CD8-positive, alpha-beta memory T cell (primary cell): ENCODE data around the gene POC1A. TPM values are rescaled to one million over a fixed set of nuclear protein-coding genes. Genes with fewer than 3 reads are reported as not detected.

Experiments
- CTCF ChIA-PET: fragments of 350-600 bp; sonication (Branson Sonifier 250); formaldehyde crosslinking; loops from one replicate; lab custom pipeline; 2021; ENCODE audit warnings: antibody characterized with exemption; lab: Charles Lee
- POLR2A ChIA-PET: fragments of 350-600 bp; sonication (Branson Sonifier 250); formaldehyde crosslinking; loops from one replicate; lab custom pipeline; 2021; ENCODE audit warnings: antibody characterized with exemption; lab: Charles Lee
- DNase-seq, 5 donors: peaks; one replicate each; pipeline versions ENCODE4 v3.0.0 to v3.0.0-alpha.2; 2020 to 2022; ENCODE audit warnings: mixed read lengths in 1 of 5
- H3K27ac ChIP-seq: one replicate; pipeline ENCODE4 v1.7.0; 2013; ENCODE audit warnings: low read depth, mild to moderate bottlenecking, low read length, moderate library complexity
- H3K27me3 ChIP-seq: 2 replicates; pipeline ENCODE4 v1.7.0; 2013; ENCODE audit warnings: low read length, mild to moderate bottlenecking; ENCODE audit not compliant: insufficient read depth, poor library complexity, severe bottlenecking
- H3K36me3 ChIP-seq: 2 replicates; pipeline ENCODE4 v1.7.0; 2013; ENCODE audit warnings: mild to moderate bottlenecking, low read length, moderate library complexity; ENCODE audit not compliant: insufficient read depth
- H3K4me1 ChIP-seq: 2 replicates; pipeline ENCODE4 v1.7.0; 2013; ENCODE audit warnings: mild to moderate bottlenecking, low read length, moderate library complexity; ENCODE audit not compliant: insufficient read depth
- H3K4me3 ChIP-seq: 2 replicates; pipeline ENCODE4 v1.7.0; 2013; ENCODE audit warnings: mild to moderate bottlenecking, low read length
- H3K9me3 ChIP-seq: 2 replicates; pipeline ENCODE4 v1.7.0; 2013; ENCODE audit warnings: mild to moderate bottlenecking, low read length
- H3K27ac Mint-ChIP-seq, 8 donors: one replicate each; pipeline ENCODE4 v1.8.0; 2020 to 2021; ENCODE audit warnings: mixed read lengths in 8 of 8, mild to moderate bottlenecking in 6 of 8, inconsistent platforms in 3 of 8, moderate library complexity in 3 of 8
- H3K27me3 Mint-ChIP-seq, 2 donors: one replicate each; pipeline ENCODE4 v1.8.0; 2020 to 2021; ENCODE audit warnings: mixed read lengths in 2 of 2, mild to moderate bottlenecking in 1 of 2, moderate library complexity in 1 of 2
- H3K36me3 Mint-ChIP-seq, 3 donors: one replicate each; pipeline ENCODE4 v1.8.0; 2020 to 2021; ENCODE audit warnings: mixed read lengths in 3 of 3, inconsistent platforms in 1 of 3, mild to moderate bottlenecking in 1 of 3
- H3K4me1 Mint-ChIP-seq, 3 donors: one replicate each; pipeline ENCODE4 v1.8.0; 2020 to 2021; ENCODE audit warnings: mixed read lengths in 3 of 3, inconsistent platforms in 1 of 3, mild to moderate bottlenecking in 1 of 3
- H3K4me3 Mint-ChIP-seq, 7 donors: one replicate each; pipeline ENCODE4 v1.8.0; 2020 to 2021; ENCODE audit warnings: mixed read lengths in 7 of 7, mild to moderate bottlenecking in 6 of 7, moderate library complexity in 4 of 7, inconsistent platforms in 2 of 7
- H3K9me3 Mint-ChIP-seq, 5 donors: one replicate each; pipeline ENCODE4 v1.8.0; 2020 to 2022; ENCODE audit warnings: mixed read lengths in 5 of 5, mild to moderate bottlenecking in 3 of 5, moderate library complexity in 2 of 5, inconsistent platforms in 1 of 5
- polyA plus RNA-seq: library from polyadenylated mRNA; unstranded; fragments of 300-500 nt; fragmentation: Illumina TruSeq; gene quantifications from one replicate; pipeline ENCODE4 v1.2.3, GENCODE V29; 2021
- total RNA-seq, 2 experiments: library from RNA; stranded (reverse); gene quantifications; one replicate each; pipeline ENCODE4 v1.2.3, GENCODE V29; 2021

The POC1A gene
- total and polyA plus RNA-seq, 3 experiments from 2014 or later = 1.5 to 22.7 (median 22.6) TPM

- Histone ChIP-seq H3K4me3 (no peak overlapping the region), H3K27me3 (no peaks in the 10 kb centered on the region), H3K9me3 (no peaks in the 10 kb centered on the region), H3K27ac (no peak overlapping the region), H3K4me1 (no peaks in the 10 kb centered on the region), H3K36me3 (no peaks in the 10 kb centered on the region)
- H3K36me3 Mint-ChIP-seq = peaks cover 0 to 7% (median 0%) of the 10 kb centered on the region in 3 donors
- peak overlapping the region in 1 of 8 donors; percentile 55 for H3K27ac Mint-ChIP-seq
- ChIA-PET POLR2A (no interaction called here), CTCF (no interaction called here)
- no peaks in the 10 kb centered on the region for H3K27me3 Mint-ChIP-seq
- DNase-seq = peak in 1 of 5 donors; percentile 14
- peaks cover 0 to 7% (median 6%) of the 10 kb centered on the region in 5 donors for H3K9me3 Mint-ChIP-seq
- no peak overlapping the region for H3K4me3 Mint-ChIP-seq
- H3K4me1 Mint-ChIP-seq = peaks cover 0 to 8% (median 6%) of the 10 kb centered on the region in 3 donors
Observed at GRCh38 chr3:52095990-52096775, 58.0 kb downstream of the POC1A start.

GRCh38 chr3:52094571-52095485, 59.4 kb downstream of the POC1A start:
- Histone ChIP-seq H3K27ac (no peak overlapping the region), H3K36me3 (no peaks in the 10 kb centered on the region), H3K9me3 (no peaks in the 10 kb centered on the region), H3K27me3 (no peaks in the 10 kb centered on the region), H3K4me3 (no peak overlapping the region), H3K4me1 (no peaks in the 10 kb centered on the region)
- Mint-ChIP-seq H3K9me3 (no peaks in the 10 kb centered on the region), H3K27me3 (no peaks in the 10 kb centered on the region), H3K36me3 (no peaks in the 10 kb centered on the region), H3K4me3 (no peak overlapping the region), H3K27ac (peak overlapping the region in 2 of 8 donors; percentile 7 to 74), H3K4me1 (peaks cover 0 to 2% (median 1%) of the 10 kb centered on the region in 3 donors)
- CTCF ChIA-PET = no interaction called here
- POLR2A ChIA-PET = no interaction called here
- DNase-seq = no peak

- POLR2A ChIA-PET = no interaction called here
- no peak for DNase-seq
Observed at GRCh38 chr3:52093756-52094545, 60.3 kb downstream of the POC1A start.

GRCh38 chr3:52092891-52093290, 61.3 kb downstream of the POC1A start:
- Histone ChIP-seq H3K9me3 (no peaks in the 10 kb centered on the region), H3K36me3 (no peaks in the 10 kb centered on the region), H3K4me1 (no peaks in the 10 kb centered on the region), H3K27me3 (no peaks in the 10 kb centered on the region), H3K4me3 (no peak overlapping the region), H3K27ac (no peak overlapping the region)
- Mint-ChIP-seq H3K4me1 (no peaks in the 10 kb centered on the region), H3K9me3 (no peaks in the 10 kb centered on the region), H3K4me3 (no peak overlapping the region), H3K27me3 (no peaks in the 10 kb centered on the region), H3K27ac (peak overlapping the region in 1 of 8 donors; percentile 1), H3K36me3 (no peaks in the 10 kb centered on the region)
- ChIA-PET CTCF (no interaction called here), POLR2A (no interaction called here)
- peak in 1 of 5 donors; percentile 29 for DNase-seq

More at GRCh38 chr3:52093756-52094545, 60.3 kb downstream of the POC1A start:
- no peak overlapping the region for H3K27ac Mint-ChIP-seq
- H3K36me3 ChIP-seq = no peaks in the 10 kb centered on the region
- H3K4me1 Mint-ChIP-seq = no peaks in the 10 kb centered on the region
- CTCF ChIA-PET = no interaction called here
- no peak overlapping the region for H3K4me3 ChIP-seq
- H3K4me3 Mint-ChIP-seq = no peak overlapping the region
- no peaks in the 10 kb centered on the region for H3K27me3 ChIP-seq
- no peaks in the 10 kb centered on the region for H3K4me1 ChIP-seq
- no peak overlapping the region for H3K27ac ChIP-seq
- H3K9me3 ChIP-seq = no peaks in the 10 kb centered on the region
- no peaks in the 10 kb centered on the region for H3K36me3 Mint-ChIP-seq
- H3K9me3 Mint-ChIP-seq = no peaks in the 10 kb centered on the region
- no peaks in the 10 kb centered on the region for H3K27me3 Mint-ChIP-seq

- ChIA-PET POLR2A (no interaction called here), CTCF (no interaction called here)
- Mint-ChIP-seq H3K27me3 (no peaks in the 10 kb centered on the region), H3K27ac (no peak overlapping the region), H3K36me3 (no peaks in the 10 kb centered on the region), H3K9me3 (no peaks in the 10 kb centered on the region), H3K4me3 (no peak overlapping the region), H3K4me1 (peaks cover 5% of the 10 kb centered on the region in 3 donors)
- Histone ChIP-seq H3K9me3 (no peaks in the 10 kb centered on the region), H3K4me3 (no peak overlapping the region), H3K36me3 (no peaks in the 10 kb centered on the region), H3K4me1 (peaks cover 3% of the 10 kb centered on the region), H3K27me3 (no peaks in the 10 kb centered on the region), H3K27ac (no peak overlapping the region)
- DNase-seq = no peak
Observed at GRCh38 chr3:52092271-52092660, 62.0 kb downstream of the POC1A start.

- ChIA-PET POLR2A (no interaction called here), CTCF (no interaction called here)
- Histone ChIP-seq H3K27ac (no peak overlapping the region), H3K9me3 (no peaks in the 10 kb centered on the region), H3K4me3 (no peak overlapping the region), H3K27me3 (no peaks in the 10 kb centered on the region), H3K4me1 (peaks cover 9% of the 10 kb centered on the region), H3K36me3 (no peaks in the 10 kb centered on the region)
- no peaks in the 10 kb centered on the region for H3K36me3 Mint-ChIP-seq
- no peak overlapping the region for H3K27ac Mint-ChIP-seq
- H3K9me3 Mint-ChIP-seq = no peaks in the 10 kb centered on the region
- H3K27me3 Mint-ChIP-seq = no peaks in the 10 kb centered on the region
- H3K4me3 Mint-ChIP-seq = no peak overlapping the region
- DNase-seq = peak in 1 of 5 donors; percentile 5
- peaks cover 10% of the 10 kb centered on the region in 3 donors for H3K4me1 Mint-ChIP-seq
Observed at GRCh38 chr3:52091586-52092270, 62.5 kb downstream of the POC1A start.

GRCh38 chr3:52090933-52091468, 63.2 kb downstream of the POC1A start:
- H3K27me3 ChIP-seq = no peaks in the 10 kb centered on the region
- no peaks in the 10 kb centered on the region for H3K9me3 Mint-ChIP-seq
- ChIA-PET POLR2A (no interaction called here), CTCF (no interaction called here)
- no peaks in the 10 kb centered on the region for H3K9me3 ChIP-seq
- no peak overlapping the region for H3K4me3 Mint-ChIP-seq
- peak overlapping the region in 1 of 8 donors; percentile 68 for H3K27ac Mint-ChIP-seq
- no peaks in the 10 kb centered on the region for H3K36me3 Mint-ChIP-seq
- H3K4me1 ChIP-seq = peaks cover 11% of the 10 kb centered on the region
- H3K4me3 ChIP-seq = no peak overlapping the region
- H3K36me3 ChIP-seq = no peaks in the 10 kb centered on the region
- H3K4me1 Mint-ChIP-seq = peaks cover 16 to 18% (median 17%) of the 10 kb centered on the region in 3 donors
- no peaks in the 10 kb centered on the region for H3K27me3 Mint-ChIP-seq
- no peak overlapping the region for H3K27ac ChIP-seq
- DNase-seq = no peak
